ENCODE data around the gene ANKRD13D. TPM values are rescaled to one million over a fixed set of nuclear protein-coding genes. Genes with fewer than 3 reads are reported as not detected.
A peak's percentile ranks its signal among the peaks of the same experiment; 100 is the strongest.

The ANKRD13D gene
- total RNA-seq, 1 experiment from 2014 or later = 31.3 TPM

- DNase-seq (ENCODE audit: low read depth) = no peak
Observed at GRCh38 chr11:67261946-67262681, 27.0 kb upstream of the ANKRD13D start.

- DNase-seq (ENCODE audit: low read depth) = peak; percentile 82
Observed at GRCh38 chr11:67262731-67263675, 26.1 kb upstream of the ANKRD13D start.

GRCh38 chr11:67264260-67264659 is 24.8 kb upstream of the ANKRD13D start:
- DNase-seq (ENCODE audit: low read depth) = no peak

GRCh38 chr11:67264877-67265632 is 24.0 kb upstream of the ANKRD13D start:
- no peak for DNase-seq (ENCODE audit: low read depth)

- DNase-seq (ENCODE audit: low read depth) = peak; percentile 43
Observed at GRCh38 chr11:67265633-67266448, 23.3 kb upstream of the ANKRD13D start.

GRCh38 chr11:67266449-67267187 is 22.5 kb upstream of the ANKRD13D start, which contains the start of gene GRK2:
Gene GRK2, plus strand, starts transcription at chr11:67266473. Its CDS starts 227 bp downstream, at chr11:67266700.
- DNase-seq (ENCODE audit: low read depth) = peak; percentile 37

GRCh38 chr11:67267188-67268080 is 21.7 kb upstream of the ANKRD13D start:
- no peak for DNase-seq (ENCODE audit: low read depth)

- no peak for DNase-seq (ENCODE audit: low read depth)
Observed at GRCh38 chr11:67268081-67268961, 20.8 kb upstream of the ANKRD13D start.

- DNase-seq (ENCODE audit: low read depth) = no peak
Observed at GRCh38 chr11:67268962-67269268, 20.2 kb upstream of the ANKRD13D start.

- no peak for DNase-seq (ENCODE audit: low read depth)
Observed at GRCh38 chr11:67269401-67270255, 19.5 kb upstream of the ANKRD13D start.

- DNase-seq (ENCODE audit: low read depth) = no peak
Observed at GRCh38 chr11:67270256-67271204, 18.6 kb upstream of the ANKRD13D start.

GRCh38 chr11:67271205-67271540 is 17.9 kb upstream of the ANKRD13D start:
- no peak for DNase-seq (ENCODE audit: low read depth)

- no peak for DNase-seq (ENCODE audit: low read depth)
Observed at GRCh38 chr11:67271541-67272284, 17.4 kb upstream of the ANKRD13D start.

- no peak for DNase-seq (ENCODE audit: low read depth)
Observed at GRCh38 chr11:67272327-67273259, 16.5 kb upstream of the ANKRD13D start.

Data from LHCN-M2 (cell line).